Stomach (tissue), 9 donors: Measurements from ENCODE around the gene F10. TPM values are rescaled to one million over a fixed set of nuclear protein-coding genes. Genes with fewer than 3 reads are reported as not detected.

Experiments used
- DNase-seq, 2 donors: peaks; one replicate each; pipeline versions ENCODE4 v3.0.0 to v3.0.0-alpha.2; 2013 to 2019
- H3K27ac ChIP-seq, 5 donors: fragments of 200-600 bp in 4 of 5; sonication (generic) in 4 of 5; one replicate each; pipeline ENCODE4 v1.5.1; 2013 to 2019; ENCODE audit warnings: mild to moderate bottlenecking in 1 of 5, moderate library complexity in 1 of 5
- H3K27me3 ChIP-seq, 3 donors: fragments of 200-600 bp; sonication (generic); one replicate each; pipeline ENCODE4 v1.5.1; 2017 to 2019; ENCODE audit warnings: mixed run types in 1 of 3
- H3K36me3 ChIP-seq, 4 donors: fragments of 200-600 bp; sonication (generic); 1 replicate in 3 of 4; 2 replicates in 1 of 4; pipeline ENCODE4 v1.5.1; 2016 to 2019
- H3K4me1 ChIP-seq, 4 donors: fragments of 200-600 bp; sonication (generic); one replicate each; pipeline ENCODE4 v1.5.1; 2016 to 2019
- H3K4me3 ChIP-seq, 4 donors: fragments of 200-600 bp; sonication (generic) in 3 of 4; one replicate each; pipeline ENCODE4 v1.5.1; 2016 to 2019; ENCODE audit warnings: mild to moderate bottlenecking in 1 of 4
- H3K9me3 ChIP-seq, 4 donors: fragments of 200-600 bp; sonication (generic); one replicate each; pipeline ENCODE4 v1.5.1; 2016 to 2019
- CTCF ChIP-seq, 7 experiments: fragments of 450-650 bp in 4 of 7; fragments of 200-600 bp in 3 of 7; sonication (generic) in 3 of 7; IDR thresholded peaks; one replicate each; pipeline ENCODE4 v1.5.1; 2016 to 2019; ENCODE audit warnings: antibody characterized with exemption in 7 of 7, control low read depth in 2 of 7, mild to moderate bottlenecking in 1 of 7
- EP300 ChIP-seq: sonication (generic); formaldehyde crosslinking; IDR thresholded peaks from one replicate; pipeline ENCODE4 v1.6.1; 2017; ENCODE audit warnings: antibody characterized with exemption
- POLR2A ChIP-seq, 4 donors: fragments of 450-650 bp; IDR thresholded peaks; one replicate each; pipeline ENCODE4 v1.6.1; 2016; ENCODE audit warnings: antibody characterized with exemption in 4 of 4, control low read depth in 2 of 4, mild to moderate bottlenecking in 1 of 4, moderate library complexity in 1 of 4
- POLR2AphosphoS5 ChIP-seq, 3 donors: sonication (generic); formaldehyde crosslinking; IDR thresholded peaks; one replicate each; pipeline ENCODE4 v1.6.1; 2016; ENCODE audit warnings: antibody characterized with exemption in 3 of 3
- WGBS, 5 donors: extraction: QIAGEN DNeasy Blood & Tissue Kit in 3 of 5; methylation state at CpG; one replicate each; pipeline versions ENCODE4 v1.1.5 to v1.1.7; 2013 to 2018; 5-methylcytosine and 5-hydroxymethylcytosine counted together
- intact Hi-C: fragments of 100-400 bp; cut with DNase I; formaldehyde crosslinking; loops from one replicate; pipeline ENCODE4 v1.15.1; 2023; ENCODE audit warnings: low total_unique reads
- polyA plus RNA-seq, 3 donors: library from polyadenylated mRNA; stranded (reverse); fragments of 200-250 nt; gene quantifications; one replicate each; pipeline ENCODE4 v1.2.3, GENCODE V29; 2013
- total RNA-seq, 5 donors: library from RNA; depleted of rRNA; stranded (reverse); fragments of >200 nt; gene quantifications; one replicate each; pipeline versions ENCODE4 v1.1.0 to v1.2.3, GENCODE V29; 2014 to 2016
- donor health status: healthy with polysubstance abuse.
- donor health status: Bipolar disorder and iron deficiency.
- donor health status: healthy.

Gene F10
- total and polyA plus RNA-seq, 8 donors = 0.45 to 14.9 (median 3.3) TPM; not detected in 2

- H3K4me1 ChIP-seq = peaks cover 0 to 4% (median 0%) of the 10 kb centered on the region in 4 donors
- 68 to 86% (median 78%) methylated on average over 12 of the region's 12 CpGs for WGBS, 5 donors
- intact Hi-C loops = no loop called here
- H3K36me3 ChIP-seq = peaks cover 0 to 17% (median 6%) of the 10 kb centered on the region in 4 donors
- peaks cover 0 to 44% (median 27%) of the 10 kb centered on the region in 3 donors for H3K27me3 ChIP-seq
- H3K27ac ChIP-seq = no peak overlapping the region
- H3K9me3 ChIP-seq = peaks cover 0 to 5% (median 0%) of the 10 kb centered on the region in 4 donors
- no peak for TF ChIP-seq POLR2AphosphoS5 (IDR thresholded peaks at IDR 0.05)
- no peak for TF ChIP-seq EP300
- TF ChIP-seq POLR2A (IDR thresholded peaks at IDR 0.05) = no peak
- TF ChIP-seq CTCF (IDR thresholded peaks at IDR 0.05) = no peak
- DNase-seq = no peak
- no peak overlapping the region for H3K4me3 ChIP-seq
These were observed 41.9 kb downstream of the F10 start for GRCh38 chr13:113164492-113164891.

- Histone ChIP-seq H3K9me3 (peaks cover 0 to 5% (median 0%) of the 10 kb centered on the region in 4 donors), H3K4me3 (no peak overlapping the region), H3K36me3 (peaks cover 0 to 28% (median 9%) of the 10 kb centered on the region in 4 donors), H3K27ac (no peak overlapping the region), H3K27me3 (peaks cover 0 to 26% (median 22%) of the 10 kb centered on the region in 3 donors), H3K4me1 (peaks cover 5 to 12% (median 7%) of the 10 kb centered on the region in 4 donors)
- no peak for DNase-seq
- 86 to 92% (median 88%) methylated on average over 10 of the region's 10 CpGs for WGBS, 5 donors
- TF ChIP-seq EP300 (no peak), CTCF (IDR thresholded peaks at IDR 0.05) (no peak), POLR2AphosphoS5 (IDR thresholded peaks at IDR 0.05) (no peak), POLR2A (IDR thresholded peaks at IDR 0.05) (no peak)
- intact Hi-C loops = no loop called here
These were observed 43.7 kb downstream of the F10 start for GRCh38 chr13:113166266-113166665.

- H3K27ac ChIP-seq = no peak overlapping the region
- intact Hi-C loops = no loop called here
- WGBS, 5 donors = 87 to 95% (median 90%) methylated on average over 5 of the region's 5 CpGs
These were observed 44.1 kb downstream of the F10 start for GRCh38 chr13:113166681-113167080.

DNA sequence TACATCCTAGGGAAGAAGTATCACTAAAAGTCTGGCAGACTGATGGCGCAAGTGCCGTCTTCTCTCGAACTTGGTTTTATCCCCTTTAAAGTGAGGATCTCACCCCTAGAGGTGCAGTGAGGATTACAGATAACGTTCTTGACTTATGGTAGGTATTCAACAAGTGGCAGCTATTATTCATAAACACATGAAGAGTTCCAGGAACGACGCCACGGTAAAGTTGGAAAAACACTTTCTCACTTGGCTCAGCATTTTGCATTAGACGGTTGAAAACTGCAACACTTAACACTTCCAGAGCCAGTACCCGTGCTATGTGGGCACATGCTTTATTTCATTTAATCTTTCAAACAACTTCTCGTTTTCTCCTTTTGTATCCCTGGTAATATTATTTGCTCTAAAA is 44.6 kb downstream of the F10 start:
- intact Hi-C loops = no loop called here
- Histone ChIP-seq H3K4me3 (no peak overlapping the region), H3K9me3 (peaks cover 0 to 5% (median 0%) of the 10 kb centered on the region in 4 donors), H3K27ac (no peak overlapping the region), H3K27me3 (peaks cover 0 to 19% (median 19%) of the 10 kb centered on the region in 3 donors), H3K4me1 (peaks cover 6 to 21% (median 16%) of the 10 kb centered on the region in 4 donors), H3K36me3 (peaks cover 0 to 37% (median 18%) of the 10 kb centered on the region in 4 donors)
- TF ChIP-seq CTCF (IDR thresholded peaks at IDR 0.05) (no peak), EP300 (no peak), POLR2A (IDR thresholded peaks at IDR 0.05) (no peak), POLR2AphosphoS5 (IDR thresholded peaks at IDR 0.05) (no peak)
- no peak for DNase-seq
- 85 to 96% (median 91%) methylated on average over 10 of the region's 10 CpGs for WGBS, 5 donors

More at GRCh38 chr13:113166681-113167080, 44.1 kb downstream of the F10 start:
- Histone ChIP-seq H3K4me3 (no peak overlapping the region), H3K27me3 (peaks cover 0 to 22% (median 19%) of the 10 kb centered on the region in 3 donors), H3K9me3 (peaks cover 0 to 5% (median 0%) of the 10 kb centered on the region in 4 donors), H3K4me1 (peaks cover 6 to 16% (median 11%) of the 10 kb centered on the region in 4 donors), H3K36me3 (peaks cover 0 to 32% (median 14%) of the 10 kb centered on the region in 4 donors)
- DNase-seq = no peak
- TF ChIP-seq EP300 = no peak
- no peak for TF ChIP-seq CTCF (IDR thresholded peaks at IDR 0.05)
- no peak for TF ChIP-seq POLR2AphosphoS5 (IDR thresholded peaks at IDR 0.05)
- no peak for TF ChIP-seq POLR2A (IDR thresholded peaks at IDR 0.05)
